ENCODE data around the gene EXPH5.

GRCh38 chr11:108498816-108499408 is 94.7 kb downstream of the EXPH5 start:
- TF ChIP-seq POLR2A (IDR thresholded peaks at IDR 0.05), result no peak
- TF ChIP-seq, protein P1, sequence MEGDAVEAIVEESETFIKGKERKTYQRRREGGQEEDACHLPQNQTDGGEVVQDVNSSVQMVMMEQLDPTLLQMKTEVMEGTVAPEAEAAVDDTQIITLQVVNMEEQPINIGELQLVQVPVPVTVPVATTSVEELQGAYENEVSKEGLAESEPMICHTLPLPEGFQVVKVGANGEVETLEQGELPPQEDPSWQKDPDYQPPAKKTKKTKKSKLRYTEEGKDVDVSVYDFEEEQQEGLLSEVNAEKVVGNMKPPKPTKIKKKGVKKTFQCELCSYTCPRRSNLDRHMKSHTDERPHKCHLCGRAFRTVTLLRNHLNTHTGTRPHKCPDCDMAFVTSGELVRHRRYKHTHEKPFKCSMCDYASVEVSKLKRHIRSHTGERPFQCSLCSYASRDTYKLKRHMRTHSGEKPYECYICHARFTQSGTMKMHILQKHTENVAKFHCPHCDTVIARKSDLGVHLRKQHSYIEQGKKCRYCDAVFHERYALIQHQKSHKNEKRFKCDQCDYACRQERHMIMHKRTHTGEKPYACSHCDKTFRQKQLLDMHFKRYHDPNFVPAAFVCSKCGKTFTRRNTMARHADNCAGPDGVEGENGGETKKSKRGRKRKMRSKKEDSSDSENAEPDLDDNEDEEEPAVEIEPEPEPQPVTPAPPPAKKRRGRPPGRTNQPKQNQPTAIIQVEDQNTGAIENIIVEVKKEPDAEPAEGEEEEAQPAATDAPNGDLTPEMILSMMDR (IDR thresholded peaks at IDR 0.05), result no peak
- TF ChIP-seq EP300 (IDR thresholded peaks at IDR 0.05), result no peak
